HepG2 (cell line): ENCODE results near the gene RARA. TPM values are rescaled to one million over a fixed set of nuclear protein-coding genes. Genes with fewer than 3 reads are reported as not detected.

ENCODE experiments used
- GABPB1 ChIP-seq: IDR thresholded peaks from 2 replicates; pipeline ENCODE4 v1.6.1; 2016; ENCODE audit warnings: mild to moderate bottlenecking, missing genetic modification reagents, moderate library complexity, missing compliant biosample characterization
- GATAD2A ChIP-seq: IDR thresholded peaks from 2 replicates; pipeline ENCODE4 v1.6.1; 2016
- HOXA3 ChIP-seq: sonication (generic); formaldehyde crosslinking; IDR thresholded peaks from 2 replicates; pipeline ENCODE4 v1.5.0; 2020; ENCODE audit warnings: missing genetic modification reagents
- KDM4B ChIP-seq: sonication (generic); formaldehyde crosslinking; IDR thresholded peaks from 2 replicates; pipeline ENCODE4 v1.4.0; 2020; ENCODE audit warnings: missing genetic modification reagents
- MAFG ChIP-seq: sonication (generic); formaldehyde crosslinking; IDR thresholded peaks from 2 replicates; pipeline ENCODE4 v1.5.1; 2020; ENCODE audit warnings: mild to moderate bottlenecking, missing genetic modification reagents
- NCOA5 ChIP-seq: sonication (generic); formaldehyde crosslinking; IDR thresholded peaks from 2 replicates; pipeline ENCODE4 v1.4.0; 2020; ENCODE audit warnings: missing genetic modification reagents
- NFIC ChIP-seq: IDR thresholded peaks from 2 replicates; pipeline ENCODE4 v1.6.1; 2012; ENCODE audit warnings: mild to moderate bottlenecking, low read length, inconsistent platforms
- RBFOX2 ChIP-seq: fragments of 200-400 bp; formaldehyde crosslinking; IDR thresholded peaks from 2 replicates; pipeline ENCODE4 v1.6.1; 2017; ENCODE audit warnings: low read depth, mild to moderate bottlenecking, low read length
- SOX5 ChIP-seq: IDR thresholded peaks from 2 replicates; pipeline ENCODE4 v1.6.1; 2016; ENCODE audit warnings: borderline replicate concordance
- TGIF2 ChIP-seq: IDR thresholded peaks from 2 replicates; pipeline ENCODE4 v1.6.1; 2016; ENCODE audit warnings: control low read depth, missing compliant biosample characterization
- ZEB1 ChIP-seq: IDR thresholded peaks from 2 replicates; pipeline ENCODE4 v1.6.1; 2012; ENCODE audit warnings: mild to moderate bottlenecking, low read depth, inconsistent platforms; ENCODE audit not compliant: insufficient replicate concordance
- ZIK1 ChIP-seq: sonication (generic); formaldehyde crosslinking; IDR thresholded peaks from 2 replicates; pipeline ENCODE4 v1.5.0; 2020; ENCODE audit warnings: mild to moderate bottlenecking, low read depth, missing genetic modification reagents, borderline replicate concordance
- ZMYM4 ChIP-seq: sonication (generic); formaldehyde crosslinking; IDR thresholded peaks from 2 replicates; pipeline ENCODE4 v1.8.1; 2023; ENCODE audit warnings: mild to moderate bottlenecking, missing genetic modification reagents
- ZNF17 ChIP-seq: sonication (generic); formaldehyde crosslinking; IDR thresholded peaks from 2 replicates; pipeline ENCODE4 v1.5.0; 2020; ENCODE audit warnings: mild to moderate bottlenecking, missing genetic modification reagents
- polyA plus RNA-seq, 8 experiments: library from polyadenylated mRNA; depleted of rRNA in 3 of 8; stranded (reverse) in 7 of 8; unstranded in 1 of 8; fragments of >200 nt; fragmentation: Illumina TruSeq in 4 of 8; extraction: Trizol in 4 of 8; gene quantifications; 2 replicates each; pipeline versions ENCODE4 v1.2.1 to v1.2.3, GENCODE V29; 2011 to 2016; ENCODE audit warnings: low read depth in 4 of 8, missing spikeins in 1 of 8, mixed read lengths in 1 of 8; ENCODE audit not compliant: insufficient read depth in 1 of 8
- total RNA-seq, 5 experiments: library from RNA; depleted of rRNA; stranded (reverse); fragments of >200 nt; fragmentation: Illumina TruSeq; extraction: Trizol; gene quantifications; 2 replicates each; pipeline ENCODE4 v1.2.3, GENCODE V29; 2016; ENCODE audit warnings: low read depth in 1 of 5
- TF ChIP-seq, protein P1 (sequence below): sonication (generic); formaldehyde crosslinking; IDR thresholded peaks from 2 replicates; pipeline ENCODE4 v1.8.0; 2022; ENCODE audit warnings: mild to moderate bottlenecking, missing genetic modification reagents; ENCODE audit not compliant: insufficient replicate concordance
- TF ChIP-seq, protein P2 (sequence below): sonication (generic); formaldehyde crosslinking; IDR thresholded peaks from 2 replicates; pipeline ENCODE4 v1.4.0; 2020; ENCODE audit warnings: mild to moderate bottlenecking, missing genetic modification reagents
- TF ChIP-seq, protein P3 (sequence below): sonication (generic); IDR thresholded peaks from 2 replicates; pipeline ENCODE4 v1.6.1; 2016; ENCODE audit warnings: low read depth, borderline replicate concordance
- TF ChIP-seq, protein P4 (sequence below): sonication (generic); formaldehyde crosslinking; IDR thresholded peaks from 2 replicates; pipeline ENCODE4 v1.5.0; 2020; ENCODE audit warnings: missing genetic modification reagents
- TF ChIP-seq, protein P5 (sequence below): sonication (generic); formaldehyde crosslinking; IDR thresholded peaks from 2 replicates; pipeline ENCODE4 v1.4.0; 2020; ENCODE audit warnings: mild to moderate bottlenecking, missing genetic modification reagents
- TF ChIP-seq, protein P6 (sequence below): sonication (generic); formaldehyde crosslinking; IDR thresholded peaks from 2 replicates; pipeline ENCODE4 v1.4.0; 2020; ENCODE audit warnings: mild to moderate bottlenecking, missing genetic modification reagents

RARA gene
- total and polyA plus RNA-seq, 2 of the 13 experiments (the other 11 are each of a cell fraction or from before 2014, with no cell fraction given) = 6.4 to 8.6 TPM

DNA sequence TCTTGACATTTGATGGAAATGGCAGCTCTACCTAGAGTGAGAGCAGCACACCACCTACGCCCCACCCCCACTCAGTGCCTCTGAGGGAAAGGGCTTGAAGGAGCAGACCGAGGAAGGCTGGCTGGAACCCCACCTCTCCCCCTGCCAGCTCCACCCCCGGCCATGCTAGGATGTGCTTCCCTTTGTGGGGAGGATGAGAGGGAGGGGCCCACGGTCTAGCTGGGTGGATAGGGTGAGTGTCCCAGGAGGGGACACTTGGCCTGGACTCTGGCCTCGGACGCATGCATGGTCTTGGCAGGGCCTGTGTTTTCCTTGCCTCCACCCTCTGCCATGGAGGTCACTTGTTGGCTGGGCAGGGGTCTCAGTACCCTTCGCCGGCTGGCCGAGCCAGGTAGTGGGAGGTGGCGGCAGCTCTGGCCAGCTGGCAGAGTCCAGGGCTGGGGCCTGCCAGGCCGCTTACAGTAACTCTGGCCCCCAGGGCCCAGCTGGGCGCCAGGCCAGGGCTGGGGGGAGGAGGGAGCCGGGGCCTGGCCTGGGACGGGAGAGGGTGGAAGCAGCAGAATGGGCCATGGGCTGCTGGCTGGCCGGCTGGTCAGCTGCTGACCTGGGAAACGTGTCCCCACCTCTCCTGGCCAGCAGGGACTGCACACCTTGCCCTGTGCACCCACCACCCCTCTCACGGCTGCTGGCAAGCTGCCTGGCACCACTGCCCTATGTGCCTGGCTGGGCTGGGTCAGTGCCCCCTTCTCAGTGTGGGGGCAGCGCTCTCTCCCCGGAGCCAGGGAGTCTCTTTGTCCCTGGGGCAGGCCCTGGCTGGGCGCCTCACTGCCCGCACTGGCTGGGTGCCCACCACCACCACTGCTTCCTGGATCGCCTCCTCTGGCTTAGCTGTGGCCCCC is 23.0 kb downstream of the RARA start (continued):
- TF ChIP-seq, protein P1, sequence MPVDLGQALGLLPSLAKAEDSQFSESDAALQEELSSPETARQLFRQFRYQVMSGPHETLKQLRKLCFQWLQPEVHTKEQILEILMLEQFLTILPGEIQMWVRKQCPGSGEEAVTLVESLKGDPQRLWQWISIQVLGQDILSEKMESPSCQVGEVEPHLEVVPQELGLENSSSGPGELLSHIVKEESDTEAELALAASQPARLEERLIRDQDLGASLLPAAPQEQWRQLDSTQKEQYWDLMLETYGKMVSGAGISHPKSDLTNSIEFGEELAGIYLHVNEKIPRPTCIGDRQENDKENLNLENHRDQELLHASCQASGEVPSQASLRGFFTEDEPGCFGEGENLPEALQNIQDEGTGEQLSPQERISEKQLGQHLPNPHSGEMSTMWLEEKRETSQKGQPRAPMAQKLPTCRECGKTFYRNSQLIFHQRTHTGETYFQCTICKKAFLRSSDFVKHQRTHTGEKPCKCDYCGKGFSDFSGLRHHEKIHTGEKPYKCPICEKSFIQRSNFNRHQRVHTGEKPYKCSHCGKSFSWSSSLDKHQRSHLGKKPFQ = no peak
- TF ChIP-seq GATAD2A (CRISPR knock-in tag) = peak; percentile 39; the same call in 1 of the 2 replicates
- TF ChIP-seq ZEB1 = no peak
- peak; percentile 53 for TF ChIP-seq ZMYM4
- TF ChIP-seq, protein P2, sequence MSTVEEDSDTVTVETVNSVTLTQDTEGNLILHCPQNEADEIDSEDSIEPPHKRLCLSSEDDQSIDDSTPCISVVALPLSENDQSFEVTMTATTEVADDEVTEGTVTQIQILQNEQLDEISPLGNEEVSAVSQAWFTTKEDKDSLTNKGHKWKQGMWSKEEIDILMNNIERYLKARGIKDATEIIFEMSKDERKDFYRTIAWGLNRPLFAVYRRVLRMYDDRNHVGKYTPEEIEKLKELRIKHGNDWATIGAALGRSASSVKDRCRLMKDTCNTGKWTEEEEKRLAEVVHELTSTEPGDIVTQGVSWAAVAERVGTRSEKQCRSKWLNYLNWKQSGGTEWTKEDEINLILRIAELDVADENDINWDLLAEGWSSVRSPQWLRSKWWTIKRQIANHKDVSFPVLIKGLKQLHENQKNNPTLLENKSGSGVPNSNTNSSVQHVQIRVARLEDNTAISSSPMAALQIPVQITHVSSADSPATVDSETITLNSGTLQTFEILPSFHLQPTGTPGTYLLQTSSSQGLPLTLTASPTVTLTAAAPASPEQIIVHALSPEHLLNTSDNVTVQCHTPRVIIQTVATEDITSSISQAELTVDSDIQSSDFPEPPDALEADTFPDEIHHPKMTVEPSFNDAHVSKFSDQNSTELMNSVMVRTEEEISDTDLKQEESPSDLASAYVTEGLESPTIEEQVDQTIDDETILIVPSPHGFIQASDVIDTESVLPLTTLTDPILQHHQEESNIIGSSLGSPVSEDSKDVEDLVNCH (CRISPR knock-in tag) = no peak
- no peak for TF ChIP-seq ZNF17 (CRISPR knock-in tag)
- TF ChIP-seq, protein P3, sequence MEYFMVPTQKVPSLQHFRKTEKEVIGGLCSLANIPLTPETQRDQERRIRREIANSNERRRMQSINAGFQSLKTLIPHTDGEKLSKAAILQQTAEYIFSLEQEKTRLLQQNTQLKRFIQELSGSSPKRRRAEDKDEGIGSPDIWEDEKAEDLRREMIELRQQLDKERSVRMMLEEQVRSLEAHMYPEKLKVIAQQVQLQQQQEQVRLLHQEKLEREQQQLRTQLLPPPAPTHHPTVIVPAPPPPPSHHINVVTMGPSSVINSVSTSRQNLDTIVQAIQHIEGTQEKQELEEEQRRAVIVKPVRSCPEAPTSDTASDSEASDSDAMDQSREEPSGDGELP = peak; percentile 65; the same call in 1 of the 2 replicates
- no peak for TF ChIP-seq KDM4B (CRISPR knock-in tag)
- peak; percentile 51; the same call in 1 of the 2 replicates for TF ChIP-seq RBFOX2
- TF ChIP-seq MAFG (CRISPR knock-in tag) = 0 out of 2 replicates have a peak, but pooled peaks have one; percentile 18
- TF ChIP-seq ZIK1 (CRISPR knock-in tag) = no peak
- TF ChIP-seq, protein P4, sequence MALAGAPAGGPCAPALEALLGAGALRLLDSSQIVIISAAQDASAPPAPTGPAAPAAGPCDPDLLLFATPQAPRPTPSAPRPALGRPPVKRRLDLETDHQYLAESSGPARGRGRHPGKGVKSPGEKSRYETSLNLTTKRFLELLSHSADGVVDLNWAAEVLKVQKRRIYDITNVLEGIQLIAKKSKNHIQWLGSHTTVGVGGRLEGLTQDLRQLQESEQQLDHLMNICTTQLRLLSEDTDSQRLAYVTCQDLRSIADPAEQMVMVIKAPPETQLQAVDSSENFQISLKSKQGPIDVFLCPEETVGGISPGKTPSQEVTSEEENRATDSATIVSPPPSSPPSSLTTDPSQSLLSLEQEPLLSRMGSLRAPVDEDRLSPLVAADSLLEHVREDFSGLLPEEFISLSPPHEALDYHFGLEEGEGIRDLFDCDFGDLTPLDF (CRISPR knock-in tag) = no peak
- TF ChIP-seq, protein P5, sequence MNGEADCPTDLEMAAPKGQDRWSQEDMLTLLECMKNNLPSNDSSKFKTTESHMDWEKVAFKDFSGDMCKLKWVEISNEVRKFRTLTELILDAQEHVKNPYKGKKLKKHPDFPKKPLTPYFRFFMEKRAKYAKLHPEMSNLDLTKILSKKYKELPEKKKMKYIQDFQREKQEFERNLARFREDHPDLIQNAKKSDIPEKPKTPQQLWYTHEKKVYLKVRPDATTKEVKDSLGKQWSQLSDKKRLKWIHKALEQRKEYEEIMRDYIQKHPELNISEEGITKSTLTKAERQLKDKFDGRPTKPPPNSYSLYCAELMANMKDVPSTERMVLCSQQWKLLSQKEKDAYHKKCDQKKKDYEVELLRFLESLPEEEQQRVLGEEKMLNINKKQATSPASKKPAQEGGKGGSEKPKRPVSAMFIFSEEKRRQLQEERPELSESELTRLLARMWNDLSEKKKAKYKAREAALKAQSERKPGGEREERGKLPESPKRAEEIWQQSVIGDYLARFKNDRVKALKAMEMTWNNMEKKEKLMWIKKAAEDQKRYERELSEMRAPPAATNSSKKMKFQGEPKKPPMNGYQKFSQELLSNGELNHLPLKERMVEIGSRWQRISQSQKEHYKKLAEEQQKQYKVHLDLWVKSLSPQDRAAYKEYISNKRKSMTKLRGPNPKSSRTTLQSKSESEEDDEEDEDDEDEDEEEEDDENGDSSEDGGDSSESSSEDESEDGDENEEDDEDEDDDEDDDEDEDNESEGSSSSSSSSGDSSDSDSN (CRISPR knock-in tag) = peak; percentile 51; the same call in 1 of the 2 replicates
- no peak for TF ChIP-seq NCOA5 (CRISPR knock-in tag)
- no peak for TF ChIP-seq TGIF2 (CRISPR knock-in tag)
- TF ChIP-seq, protein P6, sequence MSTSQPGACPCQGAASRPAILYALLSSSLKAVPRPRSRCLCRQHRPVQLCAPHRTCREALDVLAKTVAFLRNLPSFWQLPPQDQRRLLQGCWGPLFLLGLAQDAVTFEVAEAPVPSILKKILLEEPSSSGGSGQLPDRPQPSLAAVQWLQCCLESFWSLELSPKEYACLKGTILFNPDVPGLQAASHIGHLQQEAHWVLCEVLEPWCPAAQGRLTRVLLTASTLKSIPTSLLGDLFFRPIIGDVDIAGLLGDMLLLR = no peak
- no peak for TF ChIP-seq SOX5 (CRISPR knock-in tag)
- TF ChIP-seq HOXA3 (CRISPR knock-in tag) = no peak
- TF ChIP-seq NFIC = no peak
- peak; percentile 48; the same call in 1 of the 2 replicates for TF ChIP-seq GABPB1 (CRISPR knock-in tag)
